ENCODE results near the gene CORT.

The CORT gene

DNA sequence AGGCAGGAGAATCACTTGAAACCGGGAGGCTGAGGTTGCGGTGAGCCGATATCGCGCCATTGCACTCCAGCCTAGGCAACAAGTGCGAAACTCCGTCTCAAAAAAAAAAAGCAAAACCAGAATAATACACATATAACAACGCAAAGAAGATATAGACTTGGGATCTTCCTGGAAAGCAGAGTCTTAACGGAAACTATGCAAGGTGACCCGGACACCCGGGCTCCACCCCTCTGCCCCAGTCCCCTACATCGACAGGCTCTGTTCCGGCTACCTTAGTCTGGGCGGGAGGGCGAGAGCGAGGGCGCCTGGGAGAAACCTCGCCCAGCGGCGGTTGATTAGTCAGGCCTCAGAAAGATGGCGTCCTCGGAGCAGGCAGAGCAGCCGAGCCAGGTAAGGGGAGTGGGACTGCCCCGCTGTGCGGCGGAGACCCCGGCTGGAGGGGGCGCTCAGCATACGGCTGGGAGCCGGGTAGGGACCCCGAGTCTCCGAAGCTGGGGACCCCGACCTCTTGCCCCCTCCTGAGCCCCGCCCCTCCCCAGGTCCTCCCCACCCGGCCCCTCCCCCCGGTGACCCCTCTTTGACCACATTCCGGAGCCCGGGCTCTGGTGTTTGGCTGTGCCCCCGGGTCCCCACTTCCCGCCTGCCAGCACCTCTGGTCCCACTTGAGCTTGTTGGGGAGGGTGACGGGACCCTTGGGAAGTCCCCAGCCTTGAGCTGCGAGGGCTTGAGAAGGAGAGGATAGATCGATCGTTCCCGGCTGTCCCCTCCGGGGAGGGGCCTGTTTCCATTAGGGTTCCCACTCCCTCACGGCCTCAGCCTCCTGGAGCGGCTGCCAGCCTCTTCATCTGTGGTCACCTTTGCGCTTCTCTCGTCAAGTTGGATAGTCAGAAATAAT, 25.0 kb downstream of the CORT start, which contains the start of gene PEX14:
TSS of gene PEX14 (plus strand) at position 338 of the 895 bp plus-strand sequence. CDS start at position 355, 17 bp downstream.
- H3K4me3 ChIP-seq (ENCODE audit: low read depth, low read length) = peak within 1 kb of the TSS; percentile 95
- peak; percentile 85 for DNase-seq (ENCODE audit: low read depth, low spot score)
- TF ChIP-seq, protein P1, sequence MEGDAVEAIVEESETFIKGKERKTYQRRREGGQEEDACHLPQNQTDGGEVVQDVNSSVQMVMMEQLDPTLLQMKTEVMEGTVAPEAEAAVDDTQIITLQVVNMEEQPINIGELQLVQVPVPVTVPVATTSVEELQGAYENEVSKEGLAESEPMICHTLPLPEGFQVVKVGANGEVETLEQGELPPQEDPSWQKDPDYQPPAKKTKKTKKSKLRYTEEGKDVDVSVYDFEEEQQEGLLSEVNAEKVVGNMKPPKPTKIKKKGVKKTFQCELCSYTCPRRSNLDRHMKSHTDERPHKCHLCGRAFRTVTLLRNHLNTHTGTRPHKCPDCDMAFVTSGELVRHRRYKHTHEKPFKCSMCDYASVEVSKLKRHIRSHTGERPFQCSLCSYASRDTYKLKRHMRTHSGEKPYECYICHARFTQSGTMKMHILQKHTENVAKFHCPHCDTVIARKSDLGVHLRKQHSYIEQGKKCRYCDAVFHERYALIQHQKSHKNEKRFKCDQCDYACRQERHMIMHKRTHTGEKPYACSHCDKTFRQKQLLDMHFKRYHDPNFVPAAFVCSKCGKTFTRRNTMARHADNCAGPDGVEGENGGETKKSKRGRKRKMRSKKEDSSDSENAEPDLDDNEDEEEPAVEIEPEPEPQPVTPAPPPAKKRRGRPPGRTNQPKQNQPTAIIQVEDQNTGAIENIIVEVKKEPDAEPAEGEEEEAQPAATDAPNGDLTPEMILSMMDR (IDR thresholded peaks at IDR 0.05; ENCODE audit: low read depth, low read length) = no peak
- in situ Hi-C loops (cut with HindIII; ENCODE audit: low sequenced_read_pairs) = no loop called here

DNA sequence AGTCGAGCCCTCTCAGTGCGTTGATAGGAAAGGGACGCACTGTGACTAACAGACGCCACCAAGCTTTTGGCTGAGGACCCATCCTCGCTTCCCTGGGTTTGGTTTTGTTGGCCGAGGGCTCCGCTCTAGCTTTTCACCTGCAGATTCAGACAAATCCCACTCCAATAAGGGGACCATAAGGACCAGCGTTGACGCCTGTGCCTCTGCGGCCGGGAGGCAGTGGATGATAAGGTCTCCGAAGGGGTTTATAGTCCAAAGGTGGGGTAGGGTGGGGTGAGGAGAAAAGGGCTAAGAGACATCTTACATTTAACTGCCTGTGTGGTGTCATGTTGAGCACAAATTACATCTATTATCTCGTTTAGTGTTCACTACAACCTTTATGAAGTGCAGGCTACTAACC, 25.7 kb downstream of the CORT start:
- TF ChIP-seq, protein P1 (IDR thresholded peaks at IDR 0.05; ENCODE audit: low read depth, low read length) = no peak
- peak overlapping the region; percentile 95 for H3K4me3 ChIP-seq (ENCODE audit: low read depth, low read length)
- in situ Hi-C loops (cut with HindIII; ENCODE audit: low sequenced_read_pairs) = no loop called here
- no peak for DNase-seq (ENCODE audit: low read depth, low spot score)

DNA sequence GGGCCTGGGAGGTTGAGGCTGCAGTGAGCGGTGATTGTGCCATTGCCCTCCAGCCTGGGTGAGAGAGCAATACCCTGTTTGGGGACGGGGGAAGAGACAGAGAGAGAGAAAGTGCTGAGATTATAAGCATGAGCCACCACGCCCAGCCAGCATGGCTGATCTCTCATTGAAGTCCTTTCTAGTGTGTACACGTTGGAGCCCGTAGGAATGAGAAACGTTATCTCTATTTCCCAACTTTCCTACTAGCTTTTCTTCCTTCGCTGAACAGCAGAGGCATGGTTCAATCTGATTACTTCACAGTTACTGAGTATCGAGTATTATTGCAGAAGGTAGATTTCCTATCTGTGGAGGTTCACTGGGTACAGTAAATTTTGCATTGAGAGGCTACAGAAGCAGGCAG, 29.5 kb downstream of the CORT start:
- in situ Hi-C loops (cut with HindIII; ENCODE audit: low sequenced_read_pairs) = no loop called here
- H3K4me3 ChIP-seq (ENCODE audit: low read depth, low read length) = no peak overlapping the region
- DNase-seq (ENCODE audit: low read depth, low spot score) = no peak
- TF ChIP-seq, protein P1 (IDR thresholded peaks at IDR 0.05; ENCODE audit: low read depth, low read length) = no peak

DNA sequence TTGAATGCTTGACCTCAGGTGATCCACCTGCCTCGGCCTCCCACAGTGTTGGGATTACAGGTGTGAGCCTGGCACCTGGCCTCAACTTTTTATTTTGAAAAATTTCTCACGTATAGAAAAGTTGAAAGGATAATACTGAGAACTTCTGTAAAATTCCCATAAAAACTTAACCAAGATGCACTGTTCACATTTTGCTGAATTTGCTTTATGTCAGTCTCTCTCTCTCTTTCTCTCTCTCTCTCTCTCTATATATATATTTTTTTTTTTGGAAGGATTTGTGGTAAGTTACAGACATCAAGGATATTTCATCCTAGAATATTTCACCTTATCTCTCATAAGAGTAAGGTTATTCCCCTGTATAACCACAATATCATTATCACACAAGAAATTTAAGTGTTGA, 30.8 kb downstream of the CORT start:
- DNase-seq (ENCODE audit: low read depth, low spot score) = no peak
- in situ Hi-C loops (cut with HindIII; ENCODE audit: low sequenced_read_pairs) = no loop called here
- TF ChIP-seq, protein P1 (IDR thresholded peaks at IDR 0.05; ENCODE audit: low read depth, low read length) = no peak
- no peak overlapping the region for H3K4me3 ChIP-seq (ENCODE audit: low read depth, low read length)

DNA sequence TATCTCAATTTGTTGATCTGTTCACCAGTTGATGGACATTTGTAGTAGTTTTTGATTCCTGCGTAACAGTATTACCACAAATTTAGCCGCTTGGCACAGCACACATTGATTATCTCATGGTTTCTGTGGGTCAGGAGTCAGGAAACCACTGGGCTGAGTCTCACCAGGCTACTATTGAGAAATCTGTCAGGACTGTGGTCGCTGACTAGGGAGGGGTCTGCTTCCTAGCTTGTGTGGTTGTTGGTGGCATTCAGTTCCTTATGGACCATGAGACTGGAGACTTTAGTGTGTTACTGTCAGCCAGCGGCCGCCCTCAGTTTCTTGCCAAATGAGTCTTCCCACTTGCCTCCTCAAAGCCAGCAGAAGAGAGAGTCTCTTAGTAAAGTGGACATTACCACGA, 34.7 kb downstream of the CORT start:
- no peak overlapping the region for H3K4me3 ChIP-seq (ENCODE audit: low read depth, low read length)
- DNase-seq (ENCODE audit: low read depth, low spot score) = no peak
- in situ Hi-C loops (cut with HindIII; ENCODE audit: low sequenced_read_pairs) = no loop called here
- TF ChIP-seq, protein P1 (IDR thresholded peaks at IDR 0.05; ENCODE audit: low read depth, low read length) = no peak

DNA sequence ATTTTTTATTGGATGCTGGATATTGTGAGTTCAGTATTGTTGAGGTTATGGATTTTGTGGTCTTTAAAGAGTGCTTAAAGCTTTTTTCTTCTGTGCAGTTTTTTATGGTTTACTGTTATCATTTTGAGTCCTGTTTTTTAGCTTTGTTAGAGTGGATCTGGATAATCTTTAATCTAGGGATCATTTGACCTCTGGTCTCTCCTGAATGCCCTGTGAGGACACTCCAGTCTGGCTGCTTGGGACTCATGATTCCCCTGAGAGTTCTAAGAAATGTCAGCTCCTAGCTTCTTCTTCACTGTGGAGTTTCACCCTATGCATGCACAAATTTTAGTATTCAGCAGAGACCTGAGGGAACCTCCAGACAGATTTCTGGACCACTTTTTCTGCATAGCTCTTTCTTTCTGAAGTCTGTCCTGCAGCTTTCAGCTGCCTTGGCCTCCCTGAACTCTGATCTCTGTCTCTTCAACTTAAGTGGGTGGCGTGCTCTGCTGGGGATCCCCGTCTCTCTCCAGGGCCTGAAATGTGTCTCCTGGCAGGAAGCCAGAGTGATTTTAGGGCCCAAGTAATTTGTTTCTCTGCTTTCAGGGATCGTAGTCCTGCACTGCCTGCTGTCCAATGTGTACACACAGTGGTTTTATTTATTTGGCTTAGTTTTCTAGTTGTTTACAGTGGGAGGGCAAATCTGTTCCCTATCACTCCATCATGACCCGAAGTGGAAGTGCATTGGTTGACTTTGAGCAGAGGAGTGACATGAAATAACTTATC, 39.6 kb downstream of the CORT start:
- H3K4me3 ChIP-seq (ENCODE audit: low read depth, low read length) = no peak overlapping the region
- TF ChIP-seq, protein P1 (IDR thresholded peaks at IDR 0.05; ENCODE audit: low read depth, low read length) = no peak
- in situ Hi-C loops (cut with HindIII; ENCODE audit: low sequenced_read_pairs) = no loop called here
- DNase-seq (ENCODE audit: low read depth, low spot score) = no peak

All from astrocyte of the spinal cord (primary cell).